Activated naive CD4-positive, alpha-beta T cell treated with Interleukin-2 at 50 U/mL for 16 hours (primary cell): ENCODE results near the gene RASL10A.

Experiments used
- DNase-seq: peaks from one replicate; pipeline ENCODE4 v3.0.0-alpha.2; 2020

RASL10A gene

GRCh38 chr22:29337631-29338284 is 22.3 kb upstream of the RASL10A start:
- DNase-seq = no peak

- DNase-seq = no peak
These were observed 21.4 kb upstream of the RASL10A start for GRCh38 chr22:29336751-29337490.

GRCh38 chr22:29335656-29336055 is 20.2 kb upstream of the RASL10A start:
- DNase-seq = no peak

GRCh38 chr22:29334696-29335344 is 19.3 kb upstream of the RASL10A start:
- DNase-seq = no peak

GRCh38 chr22:29334148-29334547 is 18.7 kb upstream of the RASL10A start:
- no peak for DNase-seq

GRCh38 chr22:29332886-29333496 is 17.5 kb upstream of the RASL10A start:
- no peak for DNase-seq

- no peak for DNase-seq
These were observed 16.3 kb upstream of the RASL10A start for GRCh38 chr22:29331658-29332300.

- no peak for DNase-seq
These were observed 15.7 kb upstream of the RASL10A start for GRCh38 chr22:29331213-29331612.

GRCh38 chr22:29330753-29331152 is 15.3 kb upstream of the RASL10A start:
- no peak for DNase-seq

GRCh38 chr22:29330291-29330690 is 14.8 kb upstream of the RASL10A start:
- no peak for DNase-seq

- no peak for DNase-seq
These were observed 14.1 kb upstream of the RASL10A start for GRCh38 chr22:29329581-29329980.

GRCh38 chr22:29328566-29329500 is 13.3 kb upstream of the RASL10A start:
- no peak for DNase-seq

- no peak for DNase-seq
These were observed 12.6 kb upstream of the RASL10A start for GRCh38 chr22:29328055-29328454.

GRCh38 chr22:29327089-29327764 is 11.7 kb upstream of the RASL10A start:
- DNase-seq = no peak

GRCh38 chr22:29326481-29326880 is 11.0 kb upstream of the RASL10A start:
- DNase-seq = no peak

GRCh38 chr22:29325785-29326315 is 10.4 kb upstream of the RASL10A start:
- DNase-seq = no peak

GRCh38 chr22:29325356-29325755 is 9.9 kb upstream of the RASL10A start:
- no peak for DNase-seq

GRCh38 chr22:29323641-29324040 is 8.1 kb upstream of the RASL10A start:
- no peak for DNase-seq

- DNase-seq = no peak
These were observed 5.0 kb upstream of the RASL10A start for GRCh38 chr22:29320546-29320945.

GRCh38 chr22:29319072-29319471 is 3.6 kb upstream of the RASL10A start:
- no peak for DNase-seq

GRCh38 chr22:29317827-29318454 is 2.4 kb upstream of the RASL10A start:
- no peak for DNase-seq
